Suprapubic skin (tissue), 4 donors: ENCODE results near the gene SPA17. TPM values are rescaled to one million over a fixed set of nuclear protein-coding genes. Genes with fewer than 3 reads are reported as not detected.

ENCODE experiments used
- DNase-seq, 2 donors: peaks; one replicate each; pipeline ENCODE4 v3.0.0-alpha.2; 2019; ENCODE audit warnings: low spot score in 2 of 2
- H3K27ac ChIP-seq: fragments of 200-600 bp; sonication (generic); one replicate; pipeline ENCODE4 v1.5.1; 2019
- H3K27me3 ChIP-seq: fragments of 200-600 bp; sonication (generic); one replicate; pipeline ENCODE4 v1.5.1; 2019
- H3K36me3 ChIP-seq: fragments of 200-600 bp; sonication (generic); one replicate; pipeline ENCODE4 v1.5.1; 2019
- H3K4me1 ChIP-seq: fragments of 200-600 bp; sonication (generic); one replicate; pipeline ENCODE4 v1.5.1; 2019
- H3K4me3 ChIP-seq: fragments of 200-600 bp; sonication (generic); one replicate; pipeline ENCODE4 v1.5.1; 2019; ENCODE audit warnings: mild to moderate bottlenecking
- H3K9me3 ChIP-seq: fragments of 200-600 bp; sonication (generic); one replicate; pipeline ENCODE4 v1.5.1; 2019
- EP300 ChIP-seq: sonication (generic); formaldehyde crosslinking; IDR thresholded peaks from one replicate; pipeline ENCODE4 v1.6.1; 2017; ENCODE audit warnings: antibody characterized with exemption
- POLR2A ChIP-seq, 2 donors: fragments of 450-650 bp; IDR thresholded peaks; one replicate each; pipeline ENCODE4 v1.6.1; 2017; ENCODE audit warnings: antibody characterized with exemption in 2 of 2, mild to moderate bottlenecking in 2 of 2, moderate library complexity in 2 of 2
- POLR2AphosphoS5 ChIP-seq, 3 donors: sonication (generic); formaldehyde crosslinking; IDR thresholded peaks; one replicate each; pipeline ENCODE4 v1.6.1; 2017; ENCODE audit warnings: antibody characterized with exemption in 3 of 3
- WGBS: methylation state at CpG from one replicate; pipeline ENCODE4 v1.1.5; 2018; 5-methylcytosine and 5-hydroxymethylcytosine counted together
- total RNA-seq, 4 donors: library from RNA; depleted of rRNA; stranded (reverse); fragments of >200 nt; gene quantifications; one replicate each; pipeline ENCODE4 v1.1.0, GENCODE V29; 2016
- TF ChIP-seq, protein P1 (sequence below), 2 donors: fragments of 200-600 bp in 1 of 2; fragments of 450-650 bp in 1 of 2; sonication (generic) in 1 of 2; IDR thresholded peaks; one replicate each; pipeline ENCODE4 v1.5.1; 2016 to 2019; ENCODE audit warnings: antibody characterized with exemption in 2 of 2, mild to moderate bottlenecking in 1 of 2, moderate library complexity in 1 of 2

SPA17 gene
- total RNA-seq = 1 to 10 TPM; 1.1 to 8.1 (median 2.4) TPM

DNA sequence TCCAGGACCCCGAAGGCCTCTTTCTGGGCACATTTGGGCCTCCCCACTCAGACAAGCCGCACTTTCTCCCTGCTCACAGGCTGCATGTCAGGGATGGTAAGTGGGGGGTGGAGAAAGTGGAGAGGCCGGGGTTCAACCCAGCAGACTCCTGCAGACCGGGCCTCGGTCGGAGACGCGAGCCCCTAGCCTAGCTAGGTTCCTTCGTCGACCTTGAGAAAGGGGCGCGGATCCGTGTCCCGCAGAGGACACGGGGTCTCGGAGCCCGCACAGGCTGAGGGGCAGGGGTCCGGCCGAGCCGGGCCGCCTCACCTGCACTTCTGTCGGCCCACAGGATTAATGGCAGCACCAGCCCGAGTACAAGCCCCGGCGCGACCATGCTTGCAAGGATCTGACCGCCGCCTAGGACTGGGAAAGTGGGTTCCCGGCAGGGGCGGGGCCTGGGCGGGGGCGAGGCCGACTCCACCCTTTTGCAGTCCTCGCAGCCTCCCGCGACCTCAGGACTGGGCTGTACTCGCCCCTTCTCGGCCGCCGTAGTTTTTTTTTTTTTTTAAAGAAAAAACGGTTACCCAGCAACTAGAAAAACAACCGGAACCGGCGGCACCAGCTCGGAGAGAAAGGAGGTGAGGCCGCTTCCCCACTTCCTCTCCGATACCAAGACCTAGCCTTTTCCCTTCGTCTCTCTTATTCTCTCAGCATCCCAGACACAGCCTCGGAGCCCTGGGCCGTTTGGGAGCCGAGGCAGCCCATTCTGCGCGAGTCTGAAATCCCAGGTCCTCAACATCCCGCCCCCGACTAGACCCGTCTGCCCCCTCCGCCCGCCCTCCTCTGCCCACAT is at the start of gene SPA17, which contains the start of gene SIAE:
SPA17 (plus strand) TSS at position 572 of the 835 bp plus-strand sequence. CDS start 1,361 bp downstream, outside the sequence.
SIAE (minus strand) TSS at position 407 of the 835 bp plus-strand sequence; CDS start at position 376, 31 bp downstream.
- TF ChIP-seq POLR2AphosphoS5 (IDR thresholded peaks at IDR 0.05) = peak in 1 of 3 donors; percentile 24
- peak in 1 of 2 donors; percentile 29 for TF ChIP-seq POLR2A (IDR thresholded peaks at IDR 0.05)
- TF ChIP-seq EP300 = no peak
- TF ChIP-seq, protein P1, sequence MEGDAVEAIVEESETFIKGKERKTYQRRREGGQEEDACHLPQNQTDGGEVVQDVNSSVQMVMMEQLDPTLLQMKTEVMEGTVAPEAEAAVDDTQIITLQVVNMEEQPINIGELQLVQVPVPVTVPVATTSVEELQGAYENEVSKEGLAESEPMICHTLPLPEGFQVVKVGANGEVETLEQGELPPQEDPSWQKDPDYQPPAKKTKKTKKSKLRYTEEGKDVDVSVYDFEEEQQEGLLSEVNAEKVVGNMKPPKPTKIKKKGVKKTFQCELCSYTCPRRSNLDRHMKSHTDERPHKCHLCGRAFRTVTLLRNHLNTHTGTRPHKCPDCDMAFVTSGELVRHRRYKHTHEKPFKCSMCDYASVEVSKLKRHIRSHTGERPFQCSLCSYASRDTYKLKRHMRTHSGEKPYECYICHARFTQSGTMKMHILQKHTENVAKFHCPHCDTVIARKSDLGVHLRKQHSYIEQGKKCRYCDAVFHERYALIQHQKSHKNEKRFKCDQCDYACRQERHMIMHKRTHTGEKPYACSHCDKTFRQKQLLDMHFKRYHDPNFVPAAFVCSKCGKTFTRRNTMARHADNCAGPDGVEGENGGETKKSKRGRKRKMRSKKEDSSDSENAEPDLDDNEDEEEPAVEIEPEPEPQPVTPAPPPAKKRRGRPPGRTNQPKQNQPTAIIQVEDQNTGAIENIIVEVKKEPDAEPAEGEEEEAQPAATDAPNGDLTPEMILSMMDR (IDR thresholded peaks at IDR 0.05) = no peak

DNA sequence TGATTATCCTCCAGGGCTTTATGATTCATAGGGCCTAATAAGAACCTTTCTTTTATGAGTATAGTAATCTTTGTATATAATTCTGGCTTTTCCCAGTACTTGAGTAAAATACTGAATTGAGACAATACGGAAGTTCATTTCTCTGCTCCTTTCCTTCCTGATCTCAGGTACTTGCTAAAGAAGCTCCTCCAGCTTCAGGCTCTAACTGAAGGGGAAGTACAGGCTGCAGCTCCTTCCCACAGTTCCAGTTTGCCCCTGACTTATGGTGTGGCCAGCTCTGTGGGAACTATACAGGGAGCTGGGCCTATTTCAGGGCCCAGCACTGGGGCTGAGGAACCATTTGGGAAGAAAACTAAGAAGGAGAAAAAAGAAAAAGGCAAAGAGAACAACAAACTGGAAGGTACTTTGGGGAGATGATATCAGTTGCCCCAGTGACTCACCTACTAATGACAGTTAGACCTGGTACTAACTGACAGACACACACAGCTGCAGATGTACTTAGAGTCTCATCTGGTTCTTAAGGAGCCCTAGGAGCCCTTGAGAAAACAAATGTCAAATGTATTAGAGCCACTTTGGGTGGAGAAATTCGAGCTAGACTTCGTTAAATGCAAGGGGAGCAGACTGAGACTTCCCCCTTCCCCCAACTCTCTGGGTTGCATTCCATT is 48.1 kb upstream of the SPA17 start:
- WGBS = 92% methylated on average over 3 of the region's 3 CpGs
- no peaks in the 10 kb centered on the region for H3K27me3 ChIP-seq
- H3K4me1 ChIP-seq = peaks cover 28% of the 10 kb centered on the region
- no peak overlapping the region for H3K27ac ChIP-seq
- H3K36me3 ChIP-seq = peaks cover 33% of the 10 kb centered on the region
- no peak for DNase-seq
- TF ChIP-seq POLR2AphosphoS5 (IDR thresholded peaks at IDR 0.05) (no peak), EP300 (no peak), POLR2A (IDR thresholded peaks at IDR 0.05) (no peak)
- TF ChIP-seq, protein P1 (IDR thresholded peaks at IDR 0.05) = no peak
- H3K4me3 ChIP-seq = no peak overlapping the region
- H3K9me3 ChIP-seq = no peaks in the 10 kb centered on the region

More for the DNA sequence above, at the start of gene SPA17, which contains the start of gene SIAE:
- Histone ChIP-seq H3K27ac (peak within 1 kb of the TSS; percentile 83), H3K27me3 (no peaks in the 10 kb centered on the region), H3K36me3 (no peaks in the 10 kb centered on the region), H3K9me3 (no peaks in the 10 kb centered on the region), H3K4me3 (peak within 1 kb of the TSS; percentile 82), H3K4me1 (peaks cover 25% of the 10 kb centered on the region)
- DNase-seq = peak; percentile 96 to 97
- WGBS = under 1% methylated on average over 56 of the region's 58 CpGs

DNA sequence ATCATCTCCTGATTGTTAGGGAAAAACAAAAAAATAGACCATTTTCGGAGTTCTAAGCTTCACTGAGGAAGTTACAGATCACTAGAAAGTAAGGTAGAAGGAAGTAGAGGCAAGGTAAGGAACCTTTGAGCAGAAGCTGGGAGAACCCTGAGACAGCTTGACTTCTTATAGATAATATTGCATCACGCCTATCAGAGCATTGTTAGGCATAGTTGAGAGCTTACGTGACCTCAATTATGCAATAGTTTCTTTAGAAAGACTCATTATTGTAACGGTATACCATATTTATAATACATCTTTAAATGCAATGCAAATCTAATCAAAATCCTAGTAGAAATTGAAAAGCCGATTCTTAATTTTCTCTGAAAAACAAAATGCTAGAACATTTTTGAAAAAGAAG is 46.2 kb upstream of the SPA17 start:
- DNase-seq = no peak
- Histone ChIP-seq H3K36me3 (peaks cover 52% of the 10 kb centered on the region), H3K4me1 (peaks cover 22% of the 10 kb centered on the region), H3K27ac (no peak overlapping the region), H3K27me3 (no peaks in the 10 kb centered on the region), H3K4me3 (no peak overlapping the region), H3K9me3 (no peaks in the 10 kb centered on the region)
- WGBS = 87% methylated on average over 5 of the region's 5 CpGs
- TF ChIP-seq POLR2A (IDR thresholded peaks at IDR 0.05) (no peak), EP300 (no peak), POLR2AphosphoS5 (IDR thresholded peaks at IDR 0.05) (no peak)
- TF ChIP-seq, protein P1 (IDR thresholded peaks at IDR 0.05) = no peak

DNA sequence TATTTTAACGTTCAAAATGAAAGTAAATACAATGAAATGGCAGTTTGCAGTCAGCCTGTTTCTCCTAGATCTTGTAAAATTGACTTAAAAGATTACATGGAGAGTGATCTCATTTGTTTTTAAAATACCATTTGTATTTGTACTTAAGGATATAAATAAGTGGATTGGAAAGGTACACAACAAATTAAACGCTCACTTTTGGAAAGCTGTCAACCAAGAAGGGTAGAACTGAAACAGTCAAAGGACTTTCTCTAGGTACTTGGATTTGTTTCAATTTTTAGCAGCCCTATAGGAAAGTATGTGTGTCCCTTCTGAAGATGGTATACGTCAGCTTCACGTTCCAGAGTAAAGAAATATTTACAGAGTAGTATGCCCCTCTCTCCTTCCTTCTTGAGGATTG is 43.7 kb upstream of the SPA17 start:
- H3K27ac ChIP-seq = no peak overlapping the region
- no peak for DNase-seq
- peaks cover 74% of the 10 kb centered on the region for H3K36me3 ChIP-seq
- WGBS = 87% methylated on average over 4 of the region's 4 CpGs
- H3K4me3 ChIP-seq = no peak overlapping the region
- H3K9me3 ChIP-seq = no peaks in the 10 kb centered on the region
- no peaks in the 10 kb centered on the region for H3K27me3 ChIP-seq
- TF ChIP-seq, protein P1 (IDR thresholded peaks at IDR 0.05) = no peak
- peaks cover 4% of the 10 kb centered on the region for H3K4me1 ChIP-seq

DNA sequence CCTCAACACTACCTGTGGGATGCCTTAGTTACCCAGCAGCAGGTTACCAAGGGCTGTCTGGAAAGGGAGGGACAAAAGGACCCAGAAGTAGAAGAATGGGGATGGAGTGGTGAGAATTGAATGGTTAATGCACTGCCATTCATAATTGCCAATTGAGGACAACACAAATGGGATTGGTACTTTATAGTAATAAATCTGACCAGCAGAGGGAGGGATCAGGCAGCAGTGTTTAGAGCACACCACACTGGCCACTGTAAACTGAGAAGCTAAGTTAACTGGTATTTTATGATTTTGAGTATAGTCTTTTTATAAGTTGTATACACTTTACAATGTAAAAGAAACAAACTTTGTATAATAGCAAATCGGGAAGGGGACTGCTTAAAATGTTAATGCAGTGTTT is 40.3 kb upstream of the SPA17 start:
- no peak for DNase-seq
- Histone ChIP-seq H3K4me1 (no peaks in the 10 kb centered on the region), H3K9me3 (no peaks in the 10 kb centered on the region), H3K4me3 (no peak overlapping the region), H3K36me3 (peaks cover 84% of the 10 kb centered on the region), H3K27ac (no peak overlapping the region), H3K27me3 (no peaks in the 10 kb centered on the region)
- 93% methylated on average over 1 of the region's 1 CpG for WGBS
- TF ChIP-seq EP300 = no peak
- TF ChIP-seq POLR2A (IDR thresholded peaks at IDR 0.05) = no peak
- TF ChIP-seq POLR2AphosphoS5 (IDR thresholded peaks at IDR 0.05) = no peak
- TF ChIP-seq, protein P1 (IDR thresholded peaks at IDR 0.05) = no peak
